HCT116 (cell line): Measurements from ENCODE around the gene ZNF345. TPM values are rescaled to one million over a fixed set of nuclear protein-coding genes. Genes with fewer than 3 reads are reported as not detected.

Experiments
- ATAC-seq: fragments of 200-7000 bp; cut with Tn5 transposase; 2 replicates; pipeline ENCODE4 v1.9.1; 2020; ENCODE audit warnings: mild to moderate bottlenecking, moderate library complexity
- BruUV-seq: library from RNA; stranded (reverse); fragments of 400-500 nt; replicated peaks from 2 replicates; lab custom pipeline; 2021; lab: Mats Ljungman, UMichigan
- CTCF ChIA-PET: fragments of 300-600 bp; sonication (Branson Sonifier 250); formaldehyde crosslinking; loops from one replicate; lab custom pipeline; 2021; ENCODE audit warnings: antibody characterized with exemption; lab: Charles Lee
- POLR2A ChIA-PET: fragments of 300-600, 350-600 bp; sonication (Branson Sonifier 250); formaldehyde crosslinking; loops from one replicate; lab custom pipeline; 2021; ENCODE audit warnings: antibody characterized with exemption; lab: Charles Lee
- RAD21 ChIA-PET, 2 experiments: fragments of 300-600 bp; sonication (Branson Sonifier 250); formaldehyde crosslinking; loops; one replicate each; lab custom pipeline; 2023; ENCODE audit warnings: low total read pairs in 2 of 2; ENCODE audit not compliant: uncharacterized antibody in 2 of 2, unreplicated experiment in 2 of 2, low non-redundant PET in 1 of 2; lab: Charles Lee
- DNase-seq: peaks from one replicate; pipeline ENCODE4 v3.0.0-alpha.2; 2010; ENCODE audit warnings: low read depth, low spot score
- H2AFZ ChIP-seq: fragments of 200-600 bp; shearing (Covaris generic), sonication (generic); 2 replicates; pipeline ENCODE4 v1.6.1; 2017; ENCODE audit warnings: low read depth, mixed run types, mixed read lengths, antibody characterized with exemption, low read length; ENCODE audit not compliant: poor library complexity, severe bottlenecking
- H3K27ac ChIP-seq: 2 replicates; pipeline ENCODE4 v1.5.1; 2012; ENCODE audit warnings: low read depth, low read length
- H3K27me3 ChIP-seq: fragments of 200-600 bp; sonication (generic); 2 replicates; pipeline ENCODE4 v1.6.1; 2016; ENCODE audit warnings: mixed run types, low read length, mixed read lengths; ENCODE audit not compliant: insufficient read depth
- H3K36me3 ChIP-seq, 2 experiments: fragments of 200-500 bp in 1 of 2; fragments of 200-600 bp in 1 of 2; sonication (Bioruptor generic) in 1 of 2; sonication (generic) in 1 of 2; 2 replicates each; pipeline versions ENCODE4 v1.5.1 to v1.6.1; 2014 to 2016; ENCODE audit warnings: low read length in 2 of 2, inconsistent platforms in 1 of 2, mixed read lengths in 1 of 2, mixed run types in 1 of 2; ENCODE audit not compliant: insufficient read depth in 2 of 2, control insufficient read depth in 1 of 2
- H3K4me1 ChIP-seq, 2 experiments: fragments of 200-600 bp in 1 of 2; sonication (generic) in 1 of 2; 2 replicates each; pipeline versions ENCODE4 v1.5.1 to v1.6.1; 2012 to 2017; ENCODE audit warnings: low read length in 2 of 2, inconsistent platforms in 1 of 2, mild to moderate bottlenecking in 1 of 2, mixed read lengths in 1 of 2, mixed run types in 1 of 2, moderate library complexity in 1 of 2; ENCODE audit not compliant: insufficient read depth in 2 of 2, control insufficient read depth in 1 of 2
- H3K4me2 ChIP-seq: fragments of 200-600 bp; sonication (generic); 2 replicates; pipeline ENCODE4 v1.6.1; 2017; ENCODE audit warnings: mixed run types, low read length, mixed read lengths
- H3K4me3 ChIP-seq, 2 experiments: fragments of 200-600 bp in 1 of 2; sonication (generic) in 1 of 2; replicated peaks in 1 of 2; 2 replicates each; pipeline ENCODE4 v1.5.1; 2011 to 2016; ENCODE audit warnings: low read length in 2 of 2, control low read depth in 1 of 2, low read depth in 1 of 2, mild to moderate bottlenecking in 1 of 2, mixed read lengths in 1 of 2, mixed run types in 1 of 2
- H3K79me2 ChIP-seq: fragments of 200-600 bp; sonication (generic); 2 replicates; pipeline ENCODE4 v1.6.1; 2017; ENCODE audit warnings: mild to moderate bottlenecking, mixed run types, low read length, moderate library complexity, mixed read lengths; ENCODE audit not compliant: insufficient read depth
- H3K9ac ChIP-seq: fragments of 200-600 bp; sonication (generic); 2 replicates; pipeline ENCODE4 v1.6.1; 2016; ENCODE audit warnings: low read length, mixed read lengths
- H3K9me2 ChIP-seq: fragments of 200-600 bp; sonication (generic), shearing (Covaris generic); 2 replicates; pipeline ENCODE4 v1.6.1; 2017; ENCODE audit warnings: mixed run types, mild to moderate bottlenecking, moderate library complexity; ENCODE audit not compliant: insufficient read depth
- H3K9me3 ChIP-seq, 2 experiments: fragments of 200-500 bp in 1 of 2; fragments of 200-600 bp in 1 of 2; sonication (Bioruptor generic) in 1 of 2; sonication (generic) in 1 of 2; 2 replicates each; pipeline ENCODE4 v1.6.1; 2014 to 2017; ENCODE audit warnings: low read length in 2 of 2, mixed read lengths in 2 of 2, inconsistent platforms in 1 of 2, low read depth in 1 of 2, mild to moderate bottlenecking in 1 of 2, mixed run types in 1 of 2, moderate library complexity in 1 of 2; ENCODE audit not compliant: control insufficient read depth in 1 of 2, insufficient read depth in 1 of 2
- H4K20me1 ChIP-seq: fragments of 200-600 bp; sonication (generic), shearing (Covaris generic); 2 replicates; pipeline ENCODE4 v1.6.1; 2017; ENCODE audit warnings: mixed run types, mild to moderate bottlenecking, moderate library complexity; ENCODE audit not compliant: insufficient read depth
- ATF3 ChIP-seq: IDR thresholded peaks from 2 replicates; pipeline ENCODE4 v1.6.1; 2012
- CBX3 ChIP-seq: IDR thresholded peaks from 2 replicates; pipeline ENCODE4 v1.6.1; 2012; ENCODE audit warnings: low read depth
- ELF1 ChIP-seq: IDR thresholded peaks from 2 replicates; pipeline ENCODE4 v1.6.1; 2012; ENCODE audit warnings: low read depth, borderline replicate concordance
- POLR2AphosphoS5 ChIP-seq: IDR thresholded peaks from 2 replicates; pipeline ENCODE4 v1.6.1; 2011; ENCODE audit warnings: mild to moderate bottlenecking, low read depth, low read length, moderate library complexity
- RAD21 ChIP-seq: IDR thresholded peaks from 2 replicates; pipeline ENCODE4 v1.6.1; 2012; ENCODE audit warnings: low read depth, mild to moderate bottlenecking
- REST ChIP-seq: IDR thresholded peaks from 2 replicates; pipeline ENCODE4 v1.6.1; 2012; ENCODE audit warnings: low read depth
- TCF7L2 ChIP-seq: IDR thresholded peaks from 2 replicates; pipeline ENCODE4 v1.7.0; 2011; ENCODE audit warnings: borderline replicate concordance, inconsistent platforms; ENCODE audit not compliant: insufficient read depth, insufficient read length; ENCODE audit errors: extremely low read depth
- YY1 ChIP-seq: IDR thresholded peaks from 2 replicates; pipeline ENCODE4 v1.6.1; 2011; ENCODE audit warnings: low read length, low read depth, moderate library complexity, mild to moderate bottlenecking; ENCODE audit not compliant: insufficient replicate concordance; ENCODE audit errors: extremely low read depth
- ZFX ChIP-seq: fragments of 450-650 bp; IDR thresholded peaks from 2 replicates; pipeline ENCODE4 v1.6.1; 2017
- ZNF274 ChIP-seq: fragments of 200-500 bp; sonication (Bioruptor generic); IDR thresholded peaks from 2 replicates; pipeline ENCODE4 v1.6.1; 2014; ENCODE audit warnings: mild to moderate bottlenecking, low read depth, low read length, inconsistent platforms
- intact Hi-C: fragments of 100-400 bp; cut with micrococcal nuclease; formaldehyde crosslinking; loops from 2 replicates; pipeline ENCODE4 v1.10.0; 2022
- total RNA-seq: library from RNA; stranded (reverse); gene quantifications from one replicate; pipeline ENCODE4 v1.2.1, GENCODE V29; 2021; ENCODE audit not compliant: unreplicated experiment

ZNF345 gene
- total RNA-seq, 1 experiment from 2014 or later = not detected

GRCh38 chr19:36821758-36822157, 28.9 kb upstream of the ZNF345 start (continued):
- TF ChIP-seq POLR2AphosphoS5 (no peak), YY1 (no peak), ZFX (no peak), TCF7L2 (no peak), RAD21 (no peak), ELF1 (no peak)

GRCh38 chr19:36833430-36833829, 17.2 kb upstream of the ZNF345 start:
- RAD21 ChIA-PET = no interaction called here
- CTCF ChIA-PET = no interaction called here
- H3K4me1 ChIP-seq = no peaks in the 10 kb centered on the region
- peaks cover 18 to 24% of the 10 kb centered on the region in 2 experiments; a peak in 2 of 4 replicates for H3K9me3 ChIP-seq
- H3K9ac ChIP-seq = no peak overlapping the region
- no peak overlapping the region for H3K4me2 ChIP-seq
- H3K27ac ChIP-seq = no peak overlapping the region
- POLR2A ChIA-PET = no interaction called here
- no peak for ATAC-seq
- H4K20me1 ChIP-seq = no peaks in the 10 kb centered on the region
- H3K36me3 ChIP-seq = no peaks in the 10 kb centered on the region
- no peak overlapping the region for H2AFZ ChIP-seq
- BruUV-seq = no TSS peak
- H3K79me2 ChIP-seq = no peaks in the 10 kb centered on the region
- DNase-seq = no peak
- TF ChIP-seq CBX3 (no peak), ATF3 (no peak), ZNF274 (no peak), RAD21 (no peak), REST (no peak), ZFX (no peak)
- TF ChIP-seq, all 23 proteins: peak for 0
- intact Hi-C loops = no loop called here
- H3K27me3 ChIP-seq = no peaks in the 10 kb centered on the region
- no peaks in the 10 kb centered on the region for H3K9me2 ChIP-seq
- no peak overlapping the region for H3K4me3 ChIP-seq
